Neural cell (in vitro differentiated cells): Measurements from ENCODE around the gene PTPRR. TPM values are rescaled to one million over a fixed set of nuclear protein-coding genes. Genes with fewer than 3 reads are reported as not detected.

Experiments
- H2AFZ ChIP-seq: fragments of 200-600, 300-800 bp; sonication (generic), shearing (Covaris generic); 2 replicates; pipeline ENCODE4 v1.6.0; 2014; ENCODE audit warnings: low read depth, mild to moderate bottlenecking, antibody characterized with exemption, low read length, moderate library complexity
- H3F3A ChIP-seq: fragments of 200-600 bp; shearing (Covaris generic); 2 replicates; pipeline ENCODE4 v1.6.1; 2016; ENCODE audit warnings: mild to moderate bottlenecking, moderate library complexity, mixed read lengths, antibody characterized with exemption, low read length; ENCODE audit not compliant: insufficient read depth, poor library complexity, severe bottlenecking
- H3K27ac ChIP-seq: fragments of 200-600, 300-800 bp; sonication (generic), shearing (Covaris generic); 2 replicates; pipeline ENCODE4 v1.5.1; 2014; ENCODE audit warnings: mild to moderate bottlenecking, low read length, moderate library complexity
- H3K27me3 ChIP-seq: fragments of 300-800, 200-600 bp; sonication (generic), shearing (Covaris generic); 2 replicates; pipeline ENCODE4 v1.6.0; 2014; ENCODE audit warnings: mild to moderate bottlenecking, low read depth, low read length, moderate library complexity; ENCODE audit not compliant: insufficient read depth
- H3K36me3 ChIP-seq: fragments of 300-800, 200-600 bp; sonication (generic), shearing (Covaris generic); 2 replicates; pipeline ENCODE4 v1.5.1; 2014; ENCODE audit warnings: mild to moderate bottlenecking, antibody characterized with exemption, low read length, moderate library complexity; ENCODE audit not compliant: insufficient read depth
- H3K4me2 ChIP-seq: fragments of 300-800, 200-600 bp; sonication (generic), shearing (Covaris generic); 2 replicates; pipeline ENCODE4 v1.6.0; 2014; ENCODE audit warnings: mild to moderate bottlenecking, low read length
- H3K4me3 ChIP-seq: fragments of 300-800, 200-600 bp; sonication (generic), shearing (Covaris generic); 2 replicates; pipeline ENCODE4 v1.5.1; 2014; ENCODE audit warnings: mild to moderate bottlenecking, low read length, moderate library complexity
- H3K79me2 ChIP-seq: fragments of 200-600 bp; shearing (Covaris generic); replicated peaks from 2 replicates; pipeline ENCODE4 v1.6.0; 2014; ENCODE audit warnings: mild to moderate bottlenecking, low read length, moderate library complexity; ENCODE audit not compliant: insufficient read depth
- H3K9ac ChIP-seq: fragments of 300-800, 200-600 bp; sonication (generic), shearing (Covaris generic); 2 replicates; pipeline ENCODE4 v1.6.1; 2016; ENCODE audit warnings: mild to moderate bottlenecking, low read length, mixed read lengths
- H3K9me2 ChIP-seq: fragments of 200-600 bp; shearing (Covaris generic); 2 replicates; pipeline ENCODE4 v1.6.1; 2016; ENCODE audit warnings: mild to moderate bottlenecking, low read length, mixed read lengths; ENCODE audit not compliant: insufficient read depth
- H3K9me3 ChIP-seq: fragments of 200-600, 300-800 bp; sonication (generic), shearing (Covaris generic); 2 replicates; pipeline ENCODE4 v1.6.1; 2016; ENCODE audit warnings: mild to moderate bottlenecking, mixed run types, low read length, moderate library complexity, mixed read lengths
- H4K20me1 ChIP-seq: fragments of 200-600 bp; shearing (Covaris generic); 2 replicates; pipeline ENCODE4 v1.6.1; 2016; ENCODE audit warnings: mild to moderate bottlenecking, mixed run types; ENCODE audit not compliant: insufficient read depth
- CTCF ChIP-seq: fragments of 450-650 bp; IDR thresholded peaks from 2 replicates; pipeline ENCODE4 v1.5.1; 2014; ENCODE audit warnings: antibody characterized with exemption, mild to moderate bottlenecking, moderate library complexity; ENCODE audit not compliant: poor library complexity, severe bottlenecking
- EP300 ChIP-seq: fragments of 450-650 bp; conservative IDR thresholded peaks from 2 replicates; pipeline ENCODE4 v1.6.1; 2014; ENCODE audit warnings: antibody characterized with exemption, mild to moderate bottlenecking, moderate library complexity; ENCODE audit not compliant: poor library complexity, severe bottlenecking
- EZH2 ChIP-seq: fragments of 200-600, 300-800 bp; shearing (Covaris generic), sonication (generic); IDR thresholded peaks from 2 replicates; pipeline ENCODE4 v1.6.1; 2014; ENCODE audit warnings: antibody characterized with exemption, low read length, borderline replicate concordance, mild to moderate bottlenecking; ENCODE audit not compliant: insufficient read depth, poor library complexity, severe bottlenecking
- MXI1 ChIP-seq: fragments of 450-650 bp; conservative IDR thresholded peaks from 2 replicates; pipeline ENCODE4 v1.6.1; 2014; ENCODE audit warnings: antibody characterized with exemption, mild to moderate bottlenecking; ENCODE audit not compliant: poor library complexity, severe bottlenecking
- POLR2AphosphoS5 ChIP-seq: IDR thresholded peaks from 2 replicates; pipeline ENCODE4 v1.6.1; 2012
- RAD21 ChIP-seq: fragments of 450-650 bp; conservative IDR thresholded peaks from 2 replicates; pipeline ENCODE4 v1.6.1; 2014; ENCODE audit warnings: antibody characterized with exemption, mild to moderate bottlenecking, moderate library complexity
- REST ChIP-seq: IDR thresholded peaks from 2 replicates; pipeline ENCODE4 v1.6.1; 2012; ENCODE audit warnings: borderline replicate concordance
- SMC3 ChIP-seq: fragments of 450-650 bp; conservative IDR thresholded peaks from 2 replicates; pipeline ENCODE4 v1.6.1; 2014; ENCODE audit warnings: antibody characterized with exemption, mild to moderate bottlenecking, moderate library complexity; ENCODE audit not compliant: poor library complexity
- TAF1 ChIP-seq: IDR thresholded peaks from 2 replicates; pipeline ENCODE4 v1.6.1; 2012; ENCODE audit warnings: low read depth
- polyA plus RNA-seq: library from polyadenylated mRNA; depleted of rRNA; stranded (reverse); fragments of >200 nt; gene quantifications from 2 replicates; pipeline ENCODE4 v1.2.3, GENCODE V29; 2014

PTPRR gene
- polyA plus RNA-seq, 1 donor from 2014 or later: 2.2 TPM

GRCh38 chr12:70928071-70928470 is 7.5 kb upstream of the PTPRR start:
- no peaks in the 10 kb centered on the region for H3K9me3 ChIP-seq
- H3K36me3 ChIP-seq: no peaks in the 10 kb centered on the region
- H3K27ac ChIP-seq: no peak overlapping the region
- TF ChIP-seq EP300 (no peak), POLR2AphosphoS5 (no peak), EZH2 (no peak), MXI1 (no peak), TAF1 (no peak), RAD21 (no peak), SMC3 (no peak), CTCF (no peak), REST (no peak)
- no peaks in the 10 kb centered on the region for H3F3A ChIP-seq
- no peaks in the 10 kb centered on the region for H3K27me3 ChIP-seq
- no peak overlapping the region for H3K4me3 ChIP-seq
- no peaks in the 10 kb centered on the region for H4K20me1 ChIP-seq
- no peak overlapping the region for H2AFZ ChIP-seq
- no peaks in the 10 kb centered on the region for H3K9me2 ChIP-seq
- no peak overlapping the region for H3K9ac ChIP-seq
- no peaks in the 10 kb centered on the region for H3K79me2 ChIP-seq
- H3K4me2 ChIP-seq: no peak overlapping the region

GRCh38 chr12:70927356-70927755 is 6.8 kb upstream of the PTPRR start:
- Histone ChIP-seq H4K20me1 (no peaks in the 10 kb centered on the region), H3K36me3 (no peaks in the 10 kb centered on the region), H3K4me2 (no peak overlapping the region), H3K4me3 (no peak overlapping the region), H3K9me2 (no peaks in the 10 kb centered on the region), H3K9ac (no peak overlapping the region), H3F3A (no peaks in the 10 kb centered on the region), H3K27ac (no peak overlapping the region), H3K27me3 (no peaks in the 10 kb centered on the region), H3K9me3 (no peaks in the 10 kb centered on the region), H3K79me2 (no peaks in the 10 kb centered on the region), H2AFZ (no peak overlapping the region)
- no peak for TF ChIP-seq MXI1
- TF ChIP-seq TAF1: no peak
- no peak for TF ChIP-seq EP300
- no peak for TF ChIP-seq SMC3
- no peak for TF ChIP-seq POLR2AphosphoS5
- TF ChIP-seq CTCF: no peak
- no peak for TF ChIP-seq RAD21
- TF ChIP-seq EZH2: no peak
